Gastroesophageal sphincter (tissue), 4 donors: ENCODE data around the gene PGA4. TPM values are rescaled to one million over a fixed set of nuclear protein-coding genes. Genes with fewer than 3 reads are reported as not detected.
"Not testable (repeated sequence)": the region's sequence is repeated elsewhere in the genome, so short reads cannot be mapped to it uniquely, and the experiment has no call there.

Source experiments
- ATAC-seq: fragments of 150-250 bp; one replicate; pipeline ENCODE4 v1.9.1; 2016; ENCODE audit warnings: mild to moderate bottlenecking, moderate library complexity
- H3K27ac ChIP-seq, 4 donors: fragments of 200-600 bp; sonication (generic) in 3 of 4; 1 replicate in 3 of 4; 2 replicates in 1 of 4; pipeline ENCODE4 v1.5.1; 2016 to 2019
- H3K27me3 ChIP-seq: fragments of 200-600 bp; sonication (generic); one replicate; pipeline ENCODE4 v1.5.1; 2019
- H3K36me3 ChIP-seq, 2 donors: fragments of 200-600 bp; sonication (generic); one replicate each; pipeline ENCODE4 v1.5.1; 2019; ENCODE audit warnings: control low read depth in 1 of 2
- H3K4me1 ChIP-seq, 3 donors: fragments of 200-600 bp; sonication (generic); 1 replicate in 2 of 3; 2 replicates in 1 of 3; pipeline ENCODE4 v1.5.1; 2016 to 2019; ENCODE audit warnings: control low read depth in 2 of 3
- H3K4me3 ChIP-seq, 2 donors: fragments of 200-600 bp; sonication (generic); one replicate each; pipeline ENCODE4 v1.5.1; 2019; ENCODE audit warnings: mild to moderate bottlenecking in 1 of 2, moderate library complexity in 1 of 2
- H3K9me3 ChIP-seq, 3 donors: fragments of 200-600 bp; sonication (generic); one replicate each; pipeline ENCODE4 v1.5.1; 2017 to 2019; ENCODE audit warnings: control low read depth in 2 of 3
- WGBS, 2 donors: methylation state at CpG; one replicate each; pipeline ENCODE4 v1.1.5; 2018; ENCODE audit warnings: low coverage in 1 of 2; 5-methylcytosine and 5-hydroxymethylcytosine counted together
- total RNA-seq, 4 donors: library from RNA; depleted of rRNA; stranded (reverse); fragments of >200 nt; gene quantifications; one replicate each; pipeline ENCODE4 v1.1.0, GENCODE V29; 2016

Gene PGA4
- total RNA-seq, 4 donors from 2014 or later = 1.2 to 8.8 TPM; not detected in 2

DNA sequence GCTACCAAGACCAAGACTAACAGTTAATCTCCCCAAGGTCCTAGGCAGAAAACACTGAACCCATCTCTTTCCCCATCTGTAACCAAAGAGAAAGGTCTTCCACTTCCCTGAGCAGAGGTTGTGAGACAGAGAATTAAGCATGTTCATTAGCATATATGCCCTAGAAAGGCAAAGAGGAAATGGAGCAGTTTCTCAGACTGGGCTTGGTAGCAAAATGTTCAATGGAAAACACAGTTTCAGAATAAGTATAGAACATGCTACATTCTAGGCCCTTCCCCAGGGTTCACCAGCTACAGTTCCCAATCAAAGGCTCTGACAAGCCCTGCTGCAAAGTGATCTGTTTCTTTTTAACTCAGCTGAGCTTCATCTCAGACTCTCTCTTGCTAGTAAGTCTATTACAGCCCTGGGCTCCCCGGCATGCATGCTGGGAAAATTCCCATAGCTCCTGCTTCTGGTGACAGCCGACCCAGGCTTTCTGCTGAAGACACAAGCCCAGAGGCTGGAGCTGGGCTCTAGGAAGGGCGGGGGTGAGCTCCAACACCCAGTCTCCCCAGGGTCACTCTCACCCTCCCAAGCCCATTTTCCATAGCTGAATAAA lies 10.5 kb downstream of the PGA4 start:
- H3K4me3 ChIP-seq, ATAC-seq, H3K27me3 ChIP-seq, H3K4me1 ChIP-seq, H3K36me3 ChIP-seq, H3K9me3 ChIP-seq, H3K27ac ChIP-seq: not testable (repeated sequence)
- WGBS, 2 donors = no CpG with 5 or more reads among the region's 3 CpGs

DNA sequence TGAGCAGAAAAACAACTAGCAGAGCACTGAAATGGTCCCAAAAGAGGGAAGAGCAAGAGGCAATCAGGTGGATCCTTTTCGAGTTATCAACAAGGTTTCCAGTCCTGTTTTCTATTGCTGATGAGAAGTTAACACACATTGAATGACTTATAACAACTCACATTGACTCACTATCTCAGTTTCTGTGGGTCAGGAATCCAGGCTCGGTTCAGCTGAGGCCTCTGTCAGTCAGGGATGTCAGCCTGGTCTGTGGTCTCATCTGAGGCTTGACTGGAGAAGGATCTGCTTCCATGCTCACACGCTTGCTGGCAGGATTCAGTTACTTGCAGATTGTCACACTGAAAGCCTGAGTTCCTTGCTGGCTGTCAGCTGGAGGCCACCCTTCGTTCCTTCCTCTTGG lies 15.0 kb downstream of the PGA4 start:
- H3K27me3 ChIP-seq, H3K27ac ChIP-seq, H3K9me3 ChIP-seq, H3K36me3 ChIP-seq, H3K4me3 ChIP-seq, ATAC-seq, H3K4me1 ChIP-seq: not testable (repeated sequence)
- WGBS, 2 donors = no CpG with 5 or more reads among the region's 4 CpGs

- ATAC-seq, H3K27ac ChIP-seq, H3K9me3 ChIP-seq, H3K27me3 ChIP-seq, H3K36me3 ChIP-seq, H3K4me1 ChIP-seq, H3K4me3 ChIP-seq: not testable (repeated sequence)
- 19% methylated on average over 3 of the region's 8 CpGs; no CpG with 5 or more reads in 1 of the 2 donors for WGBS, 2 donors
Measured at GRCh38 chr11:61240288-61240687, 18.1 kb downstream of the PGA4 start.

DNA sequence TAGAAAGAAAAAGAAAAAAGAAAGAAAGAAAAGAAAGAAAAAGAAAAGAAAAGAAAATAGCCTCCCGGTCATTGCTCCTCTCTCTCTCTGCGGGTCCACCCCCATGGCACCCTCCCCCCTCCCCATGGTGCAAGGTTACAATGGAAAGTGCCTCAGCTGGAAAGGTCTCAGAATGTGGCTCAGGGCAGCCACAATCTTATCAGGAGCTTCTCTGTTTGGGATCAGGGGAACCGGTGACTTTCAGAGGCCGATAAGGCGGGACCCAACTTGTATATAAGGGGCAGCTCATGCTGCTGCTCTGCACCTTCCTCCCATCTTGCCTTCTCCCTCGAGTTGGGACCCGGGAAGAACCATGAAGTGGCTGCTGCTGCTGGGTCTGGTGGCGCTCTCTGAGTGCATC lies 18.7 kb downstream of the PGA4 start, which contains the start of gene PGA5:
Gene PGA5 (plus strand): TSS at position 301 of the 400 bp plus-strand sequence. CDS start 52 bp downstream, at position 353.
- not testable (repeated sequence) for H3K27ac ChIP-seq, H3K36me3 ChIP-seq, H3K4me1 ChIP-seq, ATAC-seq, H3K9me3 ChIP-seq, H3K4me3 ChIP-seq, H3K27me3 ChIP-seq
- no CpG with 5 or more reads among the region's 8 CpGs for WGBS, 2 donors

DNA sequence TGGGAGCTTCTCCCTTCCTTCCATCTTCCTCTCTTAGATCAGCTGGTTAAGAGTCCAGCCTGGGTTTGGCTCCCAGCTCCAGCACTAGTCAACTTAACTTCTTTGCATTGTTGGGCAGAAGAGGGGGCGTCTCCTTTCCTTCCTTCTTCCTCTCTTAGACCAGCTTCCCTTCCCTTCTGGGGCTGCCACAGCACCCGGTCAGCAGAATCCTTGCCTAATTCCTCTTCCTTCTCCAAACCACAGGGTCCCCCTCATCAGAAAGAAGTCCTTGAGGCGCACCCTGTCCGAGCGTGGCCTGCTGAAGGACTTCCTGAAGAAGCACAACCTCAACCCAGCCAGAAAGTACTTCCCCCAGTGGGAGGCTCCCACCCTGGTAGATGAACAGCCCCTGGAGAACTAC lies 19.4 kb downstream of the PGA4 start:
- H3K27me3 ChIP-seq, ATAC-seq, H3K9me3 ChIP-seq, H3K4me1 ChIP-seq, H3K27ac ChIP-seq, H3K4me3 ChIP-seq, H3K36me3 ChIP-seq: not testable (repeated sequence)
- WGBS, 2 donors = no CpG with 5 or more reads among the region's 5 CpGs

DNA sequence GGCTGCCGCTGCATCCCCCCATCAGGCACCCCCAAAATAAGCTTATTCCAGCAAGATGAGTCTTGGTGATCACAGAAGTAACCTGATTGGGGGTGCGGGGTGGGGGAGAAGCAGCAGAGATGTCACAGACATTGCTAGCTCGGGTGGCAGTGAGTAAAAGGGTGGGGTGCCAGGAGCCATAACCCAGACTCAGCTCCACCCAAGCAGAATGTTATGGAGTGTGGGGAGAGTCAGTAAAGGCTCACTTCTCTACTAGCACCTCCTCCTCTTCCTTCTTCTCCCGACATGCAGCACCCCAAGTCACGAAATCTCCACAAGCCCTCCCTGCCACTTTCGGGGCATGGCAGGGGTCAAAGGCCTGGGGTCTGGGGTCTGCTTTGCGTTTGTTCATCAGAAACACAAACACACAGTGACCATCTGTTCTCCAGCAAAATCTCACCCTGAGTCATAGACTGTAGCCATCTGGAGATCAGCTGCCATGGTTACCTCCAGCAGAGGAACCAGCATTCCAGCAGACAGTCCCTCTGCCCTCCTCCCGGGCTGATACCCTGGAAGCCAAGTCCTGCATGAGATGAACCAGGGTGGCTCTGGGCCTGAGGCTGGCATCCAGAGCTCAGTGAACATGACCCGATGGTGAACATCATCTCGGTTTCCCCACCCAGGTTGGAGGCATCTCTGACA lies 23.3 kb downstream of the PGA4 start:
- not testable (repeated sequence) for ATAC-seq, H3K9me3 ChIP-seq, H3K4me1 ChIP-seq, H3K27me3 ChIP-seq, H3K27ac ChIP-seq, H3K4me3 ChIP-seq, H3K36me3 ChIP-seq
- WGBS, 2 donors = no CpG with 5 or more reads among the region's 10 CpGs

GRCh38 chr11:61248071-61248470 lies 25.9 kb downstream of the PGA4 start:
- 67 to 90% methylated on average over 2 to 3 of the region's 9 CpGs for WGBS, 2 donors
- not testable (repeated sequence) for H3K9me3 ChIP-seq, H3K27ac ChIP-seq, H3K36me3 ChIP-seq, ATAC-seq, H3K4me3 ChIP-seq, H3K27me3 ChIP-seq, H3K4me1 ChIP-seq

GRCh38 chr11:61249201-61249600 lies 27.1 kb downstream of the PGA4 start:
- 68% methylated on average over 3 of the region's 8 CpGs; no CpG with 5 or more reads in 1 of the 2 donors for WGBS, 2 donors
- H3K27me3 ChIP-seq, H3K9me3 ChIP-seq, H3K27ac ChIP-seq, H3K36me3 ChIP-seq, H3K4me1 ChIP-seq, H3K4me3 ChIP-seq, ATAC-seq: not testable (repeated sequence)

DNA sequence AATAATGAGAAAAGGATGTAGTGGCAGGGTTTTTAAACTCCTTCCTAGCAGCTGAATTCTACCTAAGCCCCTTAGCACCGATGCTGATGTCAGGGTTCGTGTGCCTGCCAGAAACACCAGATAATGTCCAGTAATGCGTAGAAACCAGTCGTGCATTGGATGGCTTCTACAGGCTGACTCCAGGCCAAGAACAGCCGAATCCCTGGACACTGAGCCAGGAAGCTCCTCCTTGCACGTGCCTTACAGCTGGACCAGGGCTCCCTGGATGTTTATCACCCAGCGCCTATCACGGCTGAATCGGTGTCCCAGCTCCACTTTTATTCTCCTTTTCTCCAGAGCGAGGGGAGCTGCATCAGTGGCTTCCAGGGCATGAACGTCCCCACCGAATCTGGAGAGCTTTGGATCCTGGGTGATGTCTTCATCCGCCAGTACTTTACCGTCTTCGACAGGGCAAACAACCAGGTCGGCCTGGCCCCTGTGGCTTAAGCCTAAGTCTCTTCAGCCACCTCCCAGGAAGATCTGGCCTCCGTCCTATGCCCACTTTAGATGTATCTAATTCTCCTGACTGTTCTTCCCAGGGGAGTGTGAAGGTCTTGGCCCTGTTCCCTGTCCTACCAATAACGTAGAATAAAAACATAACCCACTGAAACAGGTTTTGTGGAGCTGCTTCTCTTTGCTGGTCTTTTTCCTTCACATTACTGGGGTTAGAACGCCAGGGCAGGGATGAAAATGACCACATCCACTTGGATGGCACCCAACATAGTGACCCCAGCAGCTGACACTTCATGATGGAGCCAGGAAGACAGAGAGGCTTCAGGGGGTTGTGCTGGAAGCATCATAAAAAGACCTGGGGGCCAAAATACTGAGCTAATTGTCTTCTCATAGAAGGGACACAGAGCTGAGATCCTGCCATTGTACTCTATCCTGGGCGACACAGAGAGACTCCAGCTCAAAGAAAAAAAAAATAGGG lies 28.9 kb downstream of the PGA4 start:
- 61 to 63% methylated on average over 2 to 6 of the region's 20 CpGs for WGBS, 2 donors
- not testable (repeated sequence) for H3K36me3 ChIP-seq, ATAC-seq, H3K9me3 ChIP-seq, H3K27me3 ChIP-seq, H3K4me3 ChIP-seq, H3K27ac ChIP-seq, H3K4me1 ChIP-seq

- H3K27me3 ChIP-seq, H3K9me3 ChIP-seq, H3K36me3 ChIP-seq, H3K4me1 ChIP-seq, H3K4me3 ChIP-seq, H3K27ac ChIP-seq, ATAC-seq: not testable (repeated sequence)
- WGBS, 2 donors = 67% methylated on average over 1 of the region's 1 CpG; no CpG with 5 or more reads in 1 of the 2 donors
Measured at GRCh38 chr11:61252332-61252731, 30.2 kb downstream of the PGA4 start.
